GM19452 (cell line): ENCODE results near the gene CMTM1.
A peak's percentile ranks its signal among the peaks of the same experiment; 100 is the strongest.

Experiments used
- ATAC-seq: cut with Tn5 transposase; IDR thresholded peaks from one replicate; pipeline ENCODE4 v1.9.1; 2021; ENCODE audit not compliant: unreplicated experiment

Gene CMTM1

GRCh38 chr16:66537236-66537635, 29.0 kb upstream of the CMTM1 start:
- ATAC-seq: no peak

- no peak for ATAC-seq
Measured at GRCh38 chr16:66538910-66539309, 27.3 kb upstream of the CMTM1 start.

- peak; percentile 70 for ATAC-seq
Measured at GRCh38 chr16:66539623-66540469, 26.4 kb upstream of the CMTM1 start.

- no peak for ATAC-seq
Measured at GRCh38 chr16:66541388-66542355, 24.6 kb upstream of the CMTM1 start.

GRCh38 chr16:66542396-66542795, 23.8 kb upstream of the CMTM1 start:
- ATAC-seq: no peak

- no peak for ATAC-seq
Measured at GRCh38 chr16:66543541-66543940, 22.7 kb upstream of the CMTM1 start.

GRCh38 chr16:66544016-66544757, 22.1 kb upstream of the CMTM1 start:
- ATAC-seq: no peak

GRCh38 chr16:66547101-66547989, 18.9 kb upstream of the CMTM1 start:
- no peak for ATAC-seq

- no peak for ATAC-seq
Measured at GRCh38 chr16:66548068-66548467, 18.2 kb upstream of the CMTM1 start.

GRCh38 chr16:66548868-66549267, 17.4 kb upstream of the CMTM1 start:
- ATAC-seq: no peak

- ATAC-seq: no peak
Measured at GRCh38 chr16:66549284-66550131, 16.7 kb upstream of the CMTM1 start, which contains the start of gene TK2. TSS of gene TK2 (minus strand) at chr16:66550122. CDS start at chr16:66550061, 61 bp downstream.

- ATAC-seq: no peak
Measured at GRCh38 chr16:66551348-66551759, 14.9 kb upstream of the CMTM1 start.

- no peak for ATAC-seq
Measured at GRCh38 chr16:66551788-66552285, 14.4 kb upstream of the CMTM1 start.

- ATAC-seq: peak; percentile 78
Measured at GRCh38 chr16:66552286-66553177, 13.7 kb upstream of the CMTM1 start, which contains the start of gene CKLF. TSS of gene CKLF (plus strand) at chr16:66552576. CDS start at chr16:66552716, 140 bp downstream.

GRCh38 chr16:66553223-66553622, 13.0 kb upstream of the CMTM1 start:
- no peak for ATAC-seq

GRCh38 chr16:66554021-66554420, 12.2 kb upstream of the CMTM1 start:
- ATAC-seq: no peak

GRCh38 chr16:66554495-66554894, 11.7 kb upstream of the CMTM1 start:
- no peak for ATAC-seq

- ATAC-seq: no peak
Measured at GRCh38 chr16:66560107-66560506, 6.1 kb upstream of the CMTM1 start.
